Body of pancreas (tissue), 4 donors: Measurements from ENCODE around the gene TENT4B.

Experiments
- POLR2A ChIP-seq, 3 donors: fragments of 450-650 bp; IDR thresholded peaks; one replicate each; pipeline ENCODE4 v1.6.1; 2016; ENCODE audit warnings: antibody characterized with exemption in 3 of 3, mild to moderate bottlenecking in 2 of 3
- TF ChIP-seq, protein P1 (sequence below), 7 experiments: fragments of 450-650 bp in 4 of 7; fragments of 200-600 bp in 3 of 7; sonication (generic) in 3 of 7; IDR thresholded peaks; one replicate each; pipeline ENCODE4 v1.5.1; 2016 to 2019; ENCODE audit warnings: antibody characterized with exemption in 7 of 7

DNA sequence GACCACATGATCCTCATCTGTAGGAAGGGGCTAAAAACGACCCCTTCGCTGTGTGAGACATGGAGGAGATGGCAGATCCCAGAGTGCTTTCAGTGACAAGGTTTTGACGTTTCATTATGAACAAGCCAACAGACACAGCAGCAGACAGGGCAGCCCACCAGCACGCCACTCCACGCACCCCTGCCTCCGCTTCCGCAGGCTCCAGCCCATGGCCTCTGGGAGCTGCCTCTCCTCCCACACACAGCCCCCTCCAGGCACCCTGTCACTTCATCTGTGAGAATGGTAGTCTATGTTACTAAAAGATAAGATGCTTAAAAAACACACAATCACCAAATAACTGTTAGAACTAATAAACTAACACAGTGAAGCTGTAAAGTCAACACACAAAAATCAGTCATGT lies 101.0 kb downstream of the TENT4B start:
- TF ChIP-seq, protein P1, sequence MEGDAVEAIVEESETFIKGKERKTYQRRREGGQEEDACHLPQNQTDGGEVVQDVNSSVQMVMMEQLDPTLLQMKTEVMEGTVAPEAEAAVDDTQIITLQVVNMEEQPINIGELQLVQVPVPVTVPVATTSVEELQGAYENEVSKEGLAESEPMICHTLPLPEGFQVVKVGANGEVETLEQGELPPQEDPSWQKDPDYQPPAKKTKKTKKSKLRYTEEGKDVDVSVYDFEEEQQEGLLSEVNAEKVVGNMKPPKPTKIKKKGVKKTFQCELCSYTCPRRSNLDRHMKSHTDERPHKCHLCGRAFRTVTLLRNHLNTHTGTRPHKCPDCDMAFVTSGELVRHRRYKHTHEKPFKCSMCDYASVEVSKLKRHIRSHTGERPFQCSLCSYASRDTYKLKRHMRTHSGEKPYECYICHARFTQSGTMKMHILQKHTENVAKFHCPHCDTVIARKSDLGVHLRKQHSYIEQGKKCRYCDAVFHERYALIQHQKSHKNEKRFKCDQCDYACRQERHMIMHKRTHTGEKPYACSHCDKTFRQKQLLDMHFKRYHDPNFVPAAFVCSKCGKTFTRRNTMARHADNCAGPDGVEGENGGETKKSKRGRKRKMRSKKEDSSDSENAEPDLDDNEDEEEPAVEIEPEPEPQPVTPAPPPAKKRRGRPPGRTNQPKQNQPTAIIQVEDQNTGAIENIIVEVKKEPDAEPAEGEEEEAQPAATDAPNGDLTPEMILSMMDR (IDR thresholded peaks at IDR 0.05): no peak
- TF ChIP-seq POLR2A (IDR thresholded peaks at IDR 0.05): no peak
